Brain pericyte (primary cell): Measurements from ENCODE around the gene IZUMO2.

Source experiments
- DNase-seq: peaks from one replicate; pipeline ENCODE4 v3.0.0-alpha.2; 2012; ENCODE audit warnings: low read depth, low spot score

Gene IZUMO2

DNA sequence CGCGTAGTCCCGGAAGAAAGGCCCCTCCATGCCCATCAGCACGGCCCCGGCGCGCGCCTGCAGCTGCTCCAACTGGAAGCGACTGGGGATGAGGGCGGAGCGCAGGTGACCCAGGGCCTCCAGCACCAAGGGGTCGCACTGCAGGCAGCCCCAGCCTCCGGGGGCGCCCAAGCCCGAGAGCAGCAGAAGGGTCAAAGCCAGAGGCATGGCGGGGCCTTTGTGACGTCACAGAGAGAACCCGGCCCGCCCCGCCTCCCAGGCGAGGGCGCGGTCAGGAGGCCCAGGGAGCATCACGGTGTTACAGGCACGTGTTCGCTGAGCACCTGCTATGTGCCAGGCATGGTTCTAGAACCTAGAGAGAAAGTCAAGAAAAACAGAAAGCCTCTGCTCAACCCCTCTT is at the start of gene IZUMO2:
IZUMO2 (minus strand) TSS at position 294 of the 400 bp plus-strand sequence; CDS start at position 207, 87 bp downstream.
- DNase-seq: no peak

DNA sequence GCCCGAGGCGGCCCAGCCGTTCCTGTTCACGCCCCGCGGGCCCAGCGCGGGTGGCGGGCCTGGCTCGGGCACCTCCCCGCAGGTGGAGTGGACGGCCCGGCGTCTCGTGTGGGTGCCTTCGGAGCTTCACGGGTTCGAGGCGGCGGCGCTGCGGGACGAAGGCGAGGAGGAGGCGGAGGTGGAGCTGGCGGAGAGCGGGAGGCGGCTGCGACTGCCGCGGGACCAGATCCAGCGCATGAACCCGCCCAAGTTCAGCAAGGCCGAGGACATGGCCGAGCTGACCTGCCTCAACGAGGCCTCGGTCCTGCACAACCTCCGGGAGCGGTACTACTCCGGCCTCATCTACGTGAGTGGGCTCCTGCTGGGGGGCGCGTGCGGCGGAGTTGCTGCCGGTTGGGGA is 47.3 kb upstream of the IZUMO2 start:
- no peak for DNase-seq

DNA sequence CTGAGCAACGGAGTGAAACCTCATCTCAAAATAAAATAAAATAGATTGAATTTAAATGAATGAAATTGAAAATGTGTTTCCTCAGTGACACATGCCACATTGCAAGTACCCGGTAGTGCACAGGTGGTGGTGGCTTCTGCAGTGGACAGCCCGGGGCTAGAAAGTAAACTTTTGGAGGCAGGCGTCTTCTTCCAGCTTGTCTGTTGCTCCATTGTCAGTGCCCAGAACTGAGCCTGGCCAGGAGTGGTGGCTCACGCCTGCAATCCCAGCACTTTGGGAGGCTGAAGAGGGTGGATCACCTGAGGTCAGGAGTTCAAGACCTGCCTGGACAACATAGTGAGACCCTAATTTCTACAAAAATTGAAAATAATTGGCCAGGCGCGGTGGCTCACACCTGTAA is 46.0 kb upstream of the IZUMO2 start:
- DNase-seq: no peak

DNA sequence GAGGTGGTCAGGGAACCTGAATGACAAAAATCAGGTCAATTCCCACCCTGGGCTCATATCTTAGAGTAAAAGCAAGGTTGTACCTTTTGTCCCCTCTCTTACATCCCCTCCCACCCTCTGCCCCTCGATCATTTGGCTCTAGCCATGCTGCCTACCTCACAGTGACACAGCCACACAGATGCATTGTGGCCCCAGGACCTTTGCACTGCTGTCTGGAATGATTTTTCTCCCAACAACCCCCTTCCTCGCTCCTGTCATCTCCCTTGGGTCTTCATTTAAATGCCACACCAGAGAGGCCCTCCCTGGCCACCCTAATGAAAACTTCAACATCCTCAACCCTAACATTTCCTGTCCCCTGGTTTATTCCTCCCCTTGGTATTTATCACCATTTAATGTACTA is 44.6 kb upstream of the IZUMO2 start:
- DNase-seq: no peak

DNA sequence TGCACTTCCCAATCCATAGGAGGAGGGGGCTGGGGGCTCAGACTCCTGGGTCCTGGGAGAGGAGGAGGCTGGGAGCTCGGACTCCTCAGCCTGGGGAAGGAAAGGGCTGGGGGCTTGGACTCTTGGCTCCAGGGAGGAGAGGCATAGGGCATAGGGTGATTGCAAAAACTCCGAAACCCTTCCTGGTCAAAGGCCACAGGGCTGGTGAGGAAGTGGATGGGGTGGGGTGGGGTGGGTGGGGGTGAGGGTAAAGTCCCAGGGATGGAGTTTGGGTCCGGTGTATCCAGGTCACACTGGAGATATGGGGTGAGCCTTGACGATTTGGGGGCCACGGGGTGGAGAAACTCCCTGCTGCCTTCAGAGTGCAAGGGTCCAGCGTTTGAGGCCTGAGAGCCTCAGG is 43.1 kb upstream of the IZUMO2 start:
- DNase-seq: no peak

DNA sequence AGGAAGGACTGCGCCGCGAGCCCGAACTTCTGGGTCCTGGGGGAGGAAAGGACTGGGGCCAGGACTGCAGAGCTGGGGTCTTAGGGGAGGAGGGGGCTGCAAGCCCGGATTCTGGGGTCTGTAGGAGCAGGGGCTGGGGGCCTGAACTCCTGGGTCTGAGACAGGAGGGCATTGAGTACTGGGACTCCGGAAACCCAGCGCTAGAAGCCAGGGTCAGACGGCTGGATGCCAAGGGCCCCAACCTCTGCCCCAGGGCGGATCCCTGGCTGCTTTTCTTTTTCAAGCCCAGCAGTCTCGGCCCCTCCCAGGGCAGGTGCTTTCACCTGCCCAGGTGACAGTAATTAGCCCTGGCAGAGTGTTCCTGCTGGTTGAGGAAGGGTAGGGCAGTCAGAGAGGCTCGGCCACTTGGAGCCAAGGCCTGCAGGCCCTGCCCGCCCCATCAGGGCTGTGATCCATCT is 42.6 kb upstream of the IZUMO2 start:
- DNase-seq: no peak

DNA sequence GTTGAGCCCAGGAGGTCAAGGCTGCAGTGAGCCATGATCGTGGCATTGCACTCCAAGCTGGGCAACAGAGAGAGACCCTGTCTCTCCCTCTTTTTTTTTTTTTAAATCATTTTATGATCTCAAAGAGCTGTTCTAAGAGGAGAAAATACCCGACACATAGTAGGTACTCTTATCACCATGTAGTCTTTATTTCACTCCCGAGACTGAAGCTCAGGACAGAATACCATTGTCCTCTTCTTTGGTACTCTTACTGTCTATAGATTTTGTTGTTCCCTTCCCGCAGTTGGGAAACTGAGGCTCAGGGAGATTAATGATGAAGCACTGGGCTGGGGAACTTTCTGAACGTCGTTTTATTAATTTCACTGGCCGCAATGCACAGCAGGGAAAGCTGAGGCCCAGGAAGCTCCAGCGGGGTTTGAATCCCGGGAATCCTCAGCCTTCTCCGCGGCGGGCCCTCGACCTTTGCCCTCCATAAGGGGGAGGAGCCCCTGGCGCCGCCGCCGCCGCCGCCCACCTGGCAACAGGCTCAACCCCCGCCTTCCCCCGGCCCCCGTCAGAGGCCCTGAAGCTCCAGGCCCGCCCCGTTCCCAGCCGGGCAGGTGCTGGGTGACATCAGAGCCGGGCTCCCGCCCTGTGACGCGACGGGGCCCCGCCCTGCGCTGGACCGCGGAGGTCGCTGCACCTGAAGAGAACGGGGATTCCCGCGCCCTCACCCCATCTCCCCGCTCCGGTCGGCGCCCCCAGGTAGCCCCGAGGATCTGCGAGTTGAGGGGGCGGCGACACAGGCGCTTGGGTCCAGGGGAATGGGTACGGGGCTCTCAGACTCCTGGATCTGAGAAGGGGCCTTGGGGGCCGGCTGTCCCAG is 42.0 kb upstream of the IZUMO2 start:
- no peak for DNase-seq

DNA sequence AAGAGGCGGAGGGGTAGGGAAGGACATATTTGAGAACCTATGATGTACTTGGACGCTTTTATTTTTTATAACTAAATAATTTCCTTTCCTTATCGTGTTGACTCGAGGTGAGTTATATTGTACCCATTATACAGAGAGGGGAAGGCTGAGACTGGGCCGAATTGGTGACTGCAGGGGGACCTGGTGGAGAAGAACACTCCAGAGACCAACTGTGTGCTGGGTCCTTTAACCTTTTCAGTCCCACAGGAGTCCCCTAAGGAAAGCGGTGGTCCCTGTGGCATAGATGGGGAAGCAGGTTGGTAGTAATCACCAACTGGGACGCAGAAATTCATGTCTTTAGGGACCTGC is 41.0 kb upstream of the IZUMO2 start:
- no peak for DNase-seq

DNA sequence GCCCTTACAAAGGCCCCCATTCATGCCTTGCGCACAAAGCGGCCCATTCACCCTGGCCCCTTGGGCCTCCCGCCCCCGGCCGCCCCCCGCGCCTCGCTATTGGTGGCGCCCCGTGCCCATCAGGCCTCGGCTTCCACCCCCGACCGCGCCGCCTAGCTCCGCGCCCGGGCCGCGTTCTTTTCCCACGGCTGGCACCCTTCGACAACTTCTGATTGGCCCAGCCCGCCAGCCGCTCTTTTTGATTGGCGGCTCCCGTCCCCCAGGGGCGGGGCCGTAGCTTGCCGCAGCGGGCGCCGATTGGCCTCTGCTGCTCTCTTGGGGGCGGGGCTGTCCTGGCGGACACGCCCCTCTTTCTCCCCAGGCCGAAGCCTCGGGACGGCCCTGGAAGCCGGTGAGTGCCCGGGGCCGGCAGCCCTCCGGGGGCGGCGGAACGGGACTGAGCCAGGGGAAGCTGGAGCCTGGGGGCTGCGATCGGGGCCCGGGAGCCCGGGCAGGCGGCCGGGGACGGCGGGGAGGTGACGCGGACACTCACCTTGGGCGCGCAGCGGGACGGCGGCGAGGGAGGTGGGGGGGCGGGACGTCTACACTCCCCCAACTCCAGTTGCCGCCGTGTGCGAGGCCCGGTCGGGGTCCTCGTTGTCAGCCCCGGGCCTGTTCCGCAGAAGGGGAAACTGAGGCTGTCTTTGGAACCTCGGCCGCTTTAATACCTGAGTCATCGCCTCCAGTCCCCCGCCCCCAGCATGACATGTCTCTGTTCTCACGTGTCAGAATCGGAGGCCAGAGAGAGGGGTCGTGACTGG is 40.4 kb upstream of the IZUMO2 start, which contains the start of gene MYH14:
MYH14 (plus strand) TSS at position 342 of the 800 bp plus-strand sequence. CDS start 6,744 bp downstream, outside the sequence.
- no peak for DNase-seq

DNA sequence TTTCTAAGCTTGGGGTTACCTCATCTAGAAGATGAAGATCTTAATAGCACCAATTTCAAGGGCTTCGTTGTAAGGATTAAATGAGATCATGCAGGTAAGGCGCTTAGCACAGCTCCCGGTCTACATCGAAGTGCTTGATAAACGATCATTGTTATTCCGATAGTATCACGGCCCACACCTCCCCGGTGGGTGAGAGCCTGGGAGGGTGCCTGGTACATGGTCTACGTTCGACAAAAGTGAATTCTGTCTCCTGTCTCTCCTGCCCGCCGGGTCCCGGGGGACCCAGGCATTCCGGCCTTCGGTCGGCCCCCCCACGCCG is 39.8 kb upstream of the IZUMO2 start:
- DNase-seq: no peak

DNA sequence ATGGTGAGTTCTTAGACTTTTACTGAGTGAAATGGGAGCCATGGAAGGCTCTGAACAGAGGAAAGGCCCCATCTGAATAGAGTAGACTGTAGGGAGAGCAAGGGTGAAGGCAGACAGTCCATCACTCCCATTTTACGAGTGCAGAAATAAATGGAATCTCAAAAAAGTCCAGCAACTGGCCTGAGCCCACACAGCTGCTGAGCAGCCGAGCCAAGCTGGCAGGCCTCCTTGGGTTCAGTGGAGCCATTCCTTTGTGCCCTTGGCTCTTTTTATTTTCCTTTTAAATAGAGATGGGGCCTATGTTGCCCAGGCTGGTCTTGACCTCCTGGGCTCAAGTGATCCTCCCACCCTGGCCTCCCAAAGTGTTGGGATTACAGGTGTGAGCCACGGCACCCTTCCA is 39.3 kb upstream of the IZUMO2 start:
- no peak for DNase-seq

DNA sequence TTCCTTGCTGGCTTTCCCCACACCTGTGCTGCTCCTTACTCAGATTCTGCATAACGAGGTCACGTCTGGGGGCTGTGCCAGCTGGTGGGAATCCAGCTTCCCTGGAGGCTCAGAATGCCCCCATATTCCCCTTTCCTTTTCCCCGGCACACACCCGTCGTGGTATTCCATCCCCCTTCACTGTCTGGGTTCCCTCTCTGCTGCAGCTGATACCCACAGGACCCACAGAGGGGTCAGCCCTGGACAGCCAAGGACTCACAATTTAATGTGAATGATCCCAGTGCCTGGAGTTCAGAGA is 36.1 kb upstream of the IZUMO2 start:
- no peak for DNase-seq

DNA sequence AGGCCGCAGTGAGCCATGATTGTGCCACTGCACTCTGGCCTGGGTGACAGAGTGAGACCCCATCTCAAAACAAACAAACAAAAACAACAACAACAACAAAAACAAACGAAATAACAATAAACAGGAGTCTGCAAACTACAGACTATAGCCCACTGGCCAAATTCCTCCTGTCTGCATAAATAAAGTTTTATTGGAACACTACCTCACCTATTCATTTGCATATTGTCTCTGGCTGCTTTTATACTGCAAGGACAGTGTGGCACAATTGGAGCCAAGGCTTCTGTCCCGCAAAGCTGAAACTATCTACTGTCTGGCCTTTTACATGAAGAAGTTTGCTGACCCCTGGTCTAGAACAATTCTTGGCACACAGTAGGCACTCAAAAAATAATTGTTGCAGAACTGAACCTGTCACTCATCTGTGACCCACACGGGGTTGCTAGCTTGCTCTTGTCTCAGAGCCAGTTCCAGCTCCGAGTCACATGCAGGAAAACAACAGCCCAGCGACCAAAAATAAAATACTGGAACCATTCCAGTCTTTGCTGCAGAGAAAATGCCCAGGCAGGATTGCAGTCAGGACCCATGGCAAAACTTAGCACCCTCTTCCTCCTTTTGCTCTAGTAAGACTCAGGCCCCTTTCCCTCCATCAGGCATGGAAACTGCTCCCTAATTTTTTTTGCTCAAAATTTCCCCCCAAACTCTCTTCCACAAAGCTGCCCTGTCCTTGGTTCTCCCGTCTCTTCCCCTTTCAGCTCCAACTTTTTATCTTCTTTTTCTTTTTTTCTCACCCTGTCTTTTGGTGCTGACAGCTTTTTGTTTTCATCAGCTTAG is 35.6 kb upstream of the IZUMO2 start:
- DNase-seq: no peak

DNA sequence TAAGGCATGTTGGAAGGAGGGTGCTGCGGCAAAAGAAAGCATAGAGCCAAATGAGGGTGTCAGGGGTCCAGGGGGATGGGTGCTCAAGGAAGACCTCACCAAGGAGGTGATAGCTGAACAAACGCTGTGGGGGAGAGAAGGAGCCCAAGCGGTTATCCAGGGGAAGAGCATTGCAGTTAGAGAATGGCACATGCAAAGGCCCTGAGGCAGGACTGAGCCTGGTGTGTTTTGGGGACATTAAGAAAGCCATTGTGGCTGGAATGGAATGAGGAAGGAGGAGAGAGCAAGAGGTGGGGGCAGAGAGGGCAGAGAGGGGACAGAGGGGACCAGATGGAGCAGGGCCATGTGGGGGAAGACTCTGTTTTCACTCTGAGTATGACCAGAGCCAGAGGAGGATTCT is 34.3 kb upstream of the IZUMO2 start:
- no peak for DNase-seq

DNA sequence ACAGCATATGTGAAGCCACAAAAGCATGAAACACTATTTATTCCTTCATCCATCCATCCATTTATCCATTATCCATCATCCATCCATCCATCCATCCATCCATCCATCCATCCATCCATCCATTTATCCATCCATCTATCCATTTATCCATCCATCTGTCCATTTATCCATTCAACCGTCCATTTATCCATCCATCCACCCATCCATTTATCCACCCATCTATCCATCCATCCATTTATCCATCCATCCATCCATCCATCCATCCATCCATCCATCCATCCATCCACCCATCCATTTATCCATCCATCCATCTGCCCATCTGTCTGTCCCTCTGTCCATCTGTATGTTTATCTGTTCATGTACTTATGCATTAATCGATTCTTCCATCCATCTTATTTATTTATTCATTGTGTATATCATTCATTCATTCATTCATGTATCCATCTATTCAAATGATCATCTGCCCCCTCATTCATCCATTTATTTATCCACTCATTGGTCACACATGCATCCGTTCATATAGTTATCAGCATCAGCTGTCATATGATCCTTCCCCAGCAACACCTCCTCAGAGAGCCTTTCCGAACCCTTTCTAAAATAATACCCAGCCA is 33.3 kb upstream of the IZUMO2 start:
- DNase-seq: no peak

DNA sequence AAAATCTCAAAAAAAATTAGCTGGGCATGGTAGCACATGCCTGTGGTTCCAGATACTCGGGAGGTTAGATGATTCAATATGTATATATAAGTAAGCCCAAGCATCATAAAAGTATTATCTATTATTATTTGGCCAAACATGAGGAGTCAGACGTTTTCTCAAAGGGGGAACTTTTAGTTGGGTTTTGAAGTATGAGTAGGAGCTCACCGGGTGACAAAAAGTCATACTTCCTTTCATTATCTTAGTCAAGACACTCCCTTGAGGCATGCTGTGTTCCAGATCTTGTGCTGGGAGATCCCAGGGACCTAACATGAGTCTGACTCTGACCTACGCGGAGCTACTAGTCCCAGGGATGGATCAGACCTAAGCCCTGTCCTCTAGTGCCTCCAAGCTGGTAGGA is 32.1 kb upstream of the IZUMO2 start:
- no peak for DNase-seq

DNA sequence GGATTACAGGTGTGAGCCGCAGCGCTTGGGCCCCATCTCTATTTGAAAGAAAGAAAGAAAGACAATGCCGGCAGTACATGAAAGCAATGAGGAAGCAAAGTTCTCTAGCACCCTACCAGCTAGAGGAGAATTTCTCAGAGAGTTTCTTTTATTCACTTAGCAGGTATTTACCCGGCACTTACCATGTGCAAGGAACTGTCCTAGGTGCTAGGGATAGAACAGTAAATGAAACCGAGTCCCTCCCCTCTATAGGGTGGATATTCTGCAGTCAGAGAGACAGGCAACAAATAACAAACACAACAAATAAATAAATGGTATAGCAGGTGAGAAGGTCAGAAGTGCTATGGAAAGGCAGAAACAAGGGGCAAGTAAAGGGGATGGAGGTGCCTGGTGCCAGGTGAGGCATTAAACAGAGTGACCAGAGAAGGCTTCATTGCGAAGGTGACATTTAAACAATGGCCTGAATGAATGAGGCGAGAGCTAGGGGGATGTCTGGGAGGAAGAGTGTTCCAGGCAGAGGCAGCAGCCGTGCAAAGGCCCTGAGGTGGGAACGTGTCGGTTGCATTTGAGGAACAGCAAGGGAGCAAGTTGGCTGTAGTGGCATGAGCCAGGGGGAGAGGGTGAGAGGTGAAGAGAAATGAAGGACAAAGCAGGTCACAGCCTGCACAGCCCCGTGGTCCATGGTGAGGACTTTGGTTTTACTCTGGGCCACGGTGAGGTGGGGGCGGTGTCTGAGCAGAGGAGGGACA is 29.6 kb upstream of the IZUMO2 start:
- DNase-seq: no peak

DNA sequence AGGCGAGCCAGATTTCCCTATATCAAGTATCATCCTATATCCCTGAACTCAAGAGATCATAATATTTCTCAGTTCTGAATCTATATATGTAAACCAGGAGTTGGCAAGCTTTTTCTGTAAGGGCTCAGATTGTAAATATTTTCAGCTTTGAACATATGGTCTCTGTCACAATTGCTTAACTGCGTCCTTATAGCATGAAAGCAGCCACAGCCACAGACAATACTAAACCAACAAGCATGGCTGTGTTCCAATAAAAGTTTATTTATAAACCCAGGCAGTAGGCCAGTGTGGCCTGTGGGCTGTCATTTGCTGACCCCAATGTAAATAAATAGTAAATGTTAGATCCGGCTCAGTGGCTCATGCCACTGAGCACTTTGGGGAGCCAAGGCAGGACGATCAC is 28.1 kb upstream of the IZUMO2 start:
- DNase-seq: no peak

DNA sequence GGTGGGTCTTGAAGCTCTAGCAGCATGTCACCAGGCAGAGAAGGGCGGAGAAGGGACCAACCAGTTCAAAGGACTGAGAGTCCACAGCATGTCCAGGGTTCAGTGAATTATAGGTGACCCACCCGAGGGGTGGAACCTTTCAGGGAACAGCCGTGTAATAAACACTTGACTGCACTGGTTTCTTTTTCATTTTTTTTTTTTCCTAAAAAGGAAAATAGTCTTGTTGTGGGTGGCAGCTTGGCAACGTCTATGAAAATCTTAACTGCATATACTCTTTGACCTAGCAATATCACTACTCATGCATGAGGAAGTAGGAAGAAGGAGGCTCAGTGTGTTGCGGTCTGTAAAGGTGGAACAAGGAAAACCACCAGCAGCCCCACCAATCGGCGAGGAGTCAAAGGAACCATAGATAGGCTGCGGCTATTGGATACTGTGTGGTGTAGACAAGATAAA is 27.4 kb upstream of the IZUMO2 start:
- no peak for DNase-seq

DNA sequence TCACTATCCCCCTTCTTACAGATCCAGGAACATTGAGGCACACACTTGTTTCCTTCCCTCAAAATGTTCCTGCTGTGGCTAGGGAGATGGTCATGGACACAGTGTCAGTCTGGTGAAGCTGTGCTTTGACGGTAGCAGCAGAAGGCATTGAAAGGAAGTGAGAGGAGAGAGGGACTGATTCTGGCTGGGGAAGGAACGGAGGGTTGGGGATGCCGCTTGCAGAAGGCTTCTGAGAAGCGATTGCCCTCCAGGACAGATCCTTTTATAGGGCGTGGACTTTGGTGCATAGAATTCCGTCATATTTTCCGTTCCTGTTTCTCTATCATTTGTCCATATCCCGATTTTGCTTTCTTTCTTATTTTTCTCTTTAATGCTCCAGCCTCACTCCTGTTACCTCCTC is 26.2 kb upstream of the IZUMO2 start:
- DNase-seq: no peak

DNA sequence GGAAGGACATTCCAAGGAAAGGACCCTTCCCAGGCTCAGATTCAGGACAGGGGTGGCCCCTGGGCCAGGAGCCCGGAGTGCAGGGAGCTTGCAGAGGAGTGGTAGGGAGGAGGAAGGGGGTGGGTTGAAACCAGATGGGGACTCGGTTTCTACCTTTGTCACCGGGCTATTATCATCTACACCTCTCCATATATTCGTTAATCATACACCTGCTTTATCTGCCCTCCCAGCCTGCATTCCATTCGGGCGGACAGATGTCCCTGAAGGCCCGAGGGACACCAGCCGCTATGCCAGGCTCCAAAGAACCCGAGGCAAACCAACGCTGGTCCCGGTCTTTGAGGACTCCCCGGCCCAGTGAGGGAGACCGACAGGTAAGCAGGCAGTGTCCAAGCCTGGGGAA is 24.9 kb upstream of the IZUMO2 start:
- no peak for DNase-seq
